LNCAP (cell line): ENCODE measurements around the gene MICALL2.

ENCODE experiments used
- TF ChIP-seq, protein P1 (sequence below): fragments of 450-650 bp; IDR thresholded peaks from 2 replicates; pipeline ENCODE4 v1.5.1; 2017; ENCODE audit warnings: mild to moderate bottlenecking

The MICALL2 gene

DNA sequence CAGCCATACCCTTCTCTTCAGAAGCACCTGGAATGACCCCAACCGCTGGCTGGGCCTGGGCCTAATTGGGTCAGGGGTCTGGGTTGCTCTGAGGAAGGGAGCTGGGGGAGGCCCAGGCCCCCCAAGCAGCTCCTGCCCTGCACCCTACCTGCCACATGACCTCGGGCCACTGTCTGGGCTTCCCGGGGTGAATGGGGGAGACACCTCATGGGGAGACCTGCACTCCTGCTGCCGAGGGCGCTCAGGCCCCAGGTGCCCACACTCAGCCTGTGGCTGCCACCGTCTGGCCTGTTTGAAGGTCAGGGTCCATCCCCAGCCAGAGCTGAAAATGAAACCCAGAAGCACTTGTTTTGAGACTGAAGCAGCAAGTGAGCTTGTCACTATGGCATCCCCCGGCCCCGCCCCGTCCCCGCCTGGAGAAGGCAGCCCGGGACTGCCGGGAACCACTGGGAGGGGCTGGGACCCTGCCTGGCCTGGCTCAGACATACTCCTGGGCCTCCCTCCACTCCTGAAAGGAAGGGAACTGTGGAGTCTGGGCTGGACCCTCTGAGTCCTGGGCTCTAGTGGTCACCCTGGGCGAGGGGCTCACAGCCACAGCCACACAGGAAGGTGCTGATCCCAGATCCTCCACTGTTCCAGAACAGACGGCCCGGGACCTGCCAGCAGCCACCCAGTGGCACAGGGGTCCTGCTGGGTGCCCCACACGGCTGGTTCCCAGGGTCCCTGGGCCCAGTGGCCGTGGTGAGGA, 7.4 kb upstream of the MICALL2 start:
- TF ChIP-seq, protein P1, sequence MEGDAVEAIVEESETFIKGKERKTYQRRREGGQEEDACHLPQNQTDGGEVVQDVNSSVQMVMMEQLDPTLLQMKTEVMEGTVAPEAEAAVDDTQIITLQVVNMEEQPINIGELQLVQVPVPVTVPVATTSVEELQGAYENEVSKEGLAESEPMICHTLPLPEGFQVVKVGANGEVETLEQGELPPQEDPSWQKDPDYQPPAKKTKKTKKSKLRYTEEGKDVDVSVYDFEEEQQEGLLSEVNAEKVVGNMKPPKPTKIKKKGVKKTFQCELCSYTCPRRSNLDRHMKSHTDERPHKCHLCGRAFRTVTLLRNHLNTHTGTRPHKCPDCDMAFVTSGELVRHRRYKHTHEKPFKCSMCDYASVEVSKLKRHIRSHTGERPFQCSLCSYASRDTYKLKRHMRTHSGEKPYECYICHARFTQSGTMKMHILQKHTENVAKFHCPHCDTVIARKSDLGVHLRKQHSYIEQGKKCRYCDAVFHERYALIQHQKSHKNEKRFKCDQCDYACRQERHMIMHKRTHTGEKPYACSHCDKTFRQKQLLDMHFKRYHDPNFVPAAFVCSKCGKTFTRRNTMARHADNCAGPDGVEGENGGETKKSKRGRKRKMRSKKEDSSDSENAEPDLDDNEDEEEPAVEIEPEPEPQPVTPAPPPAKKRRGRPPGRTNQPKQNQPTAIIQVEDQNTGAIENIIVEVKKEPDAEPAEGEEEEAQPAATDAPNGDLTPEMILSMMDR = no peak

DNA sequence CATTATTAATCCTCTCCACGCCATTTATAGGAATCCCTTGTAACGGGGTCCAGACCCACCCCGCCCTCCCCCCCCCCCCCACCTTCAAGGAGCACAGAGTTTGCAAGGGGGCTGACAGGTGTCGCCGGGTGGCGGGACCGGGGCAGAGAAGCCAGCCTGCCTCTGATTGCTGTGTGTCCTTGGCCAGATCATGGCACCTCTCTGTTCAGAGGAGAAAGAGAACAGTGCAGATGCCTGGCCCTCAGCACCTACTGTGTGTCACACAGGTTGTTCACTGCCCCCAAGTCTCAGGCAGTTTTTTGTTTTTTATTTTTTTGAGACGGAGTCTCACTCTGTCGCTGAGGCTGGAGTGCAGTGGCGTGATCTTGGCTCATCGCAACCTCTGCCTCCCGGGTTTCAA, 5.4 kb upstream of the MICALL2 start:
- TF ChIP-seq, protein P1 = no peak

DNA sequence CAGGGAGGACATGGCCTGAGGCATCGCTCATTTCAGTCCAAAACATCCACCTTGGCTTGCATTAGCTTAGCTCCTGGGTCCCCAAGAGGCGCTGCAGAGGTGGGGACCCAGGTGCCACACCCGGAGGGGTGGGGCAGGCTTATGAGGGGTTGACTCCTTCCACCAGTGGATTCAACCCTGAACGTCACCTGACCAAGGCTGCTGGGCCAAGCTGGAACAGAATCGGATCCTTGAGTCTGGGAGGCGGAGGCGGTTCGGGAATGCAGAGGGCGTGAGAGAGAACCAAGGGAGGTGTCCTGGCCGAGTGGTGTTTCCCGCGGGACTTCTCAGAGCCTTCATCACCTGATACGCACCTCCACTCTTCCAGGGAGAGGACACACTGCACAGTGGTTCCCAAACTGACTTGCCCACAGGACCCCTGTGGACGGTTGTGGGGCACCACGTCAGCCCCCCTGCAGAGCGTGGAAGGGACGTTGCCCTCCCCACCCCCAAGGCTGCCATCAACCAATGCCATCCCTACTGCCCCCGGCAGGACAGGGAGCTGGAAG, 4.5 kb upstream of the MICALL2 start:
- TF ChIP-seq, protein P1 = no peak

DNA sequence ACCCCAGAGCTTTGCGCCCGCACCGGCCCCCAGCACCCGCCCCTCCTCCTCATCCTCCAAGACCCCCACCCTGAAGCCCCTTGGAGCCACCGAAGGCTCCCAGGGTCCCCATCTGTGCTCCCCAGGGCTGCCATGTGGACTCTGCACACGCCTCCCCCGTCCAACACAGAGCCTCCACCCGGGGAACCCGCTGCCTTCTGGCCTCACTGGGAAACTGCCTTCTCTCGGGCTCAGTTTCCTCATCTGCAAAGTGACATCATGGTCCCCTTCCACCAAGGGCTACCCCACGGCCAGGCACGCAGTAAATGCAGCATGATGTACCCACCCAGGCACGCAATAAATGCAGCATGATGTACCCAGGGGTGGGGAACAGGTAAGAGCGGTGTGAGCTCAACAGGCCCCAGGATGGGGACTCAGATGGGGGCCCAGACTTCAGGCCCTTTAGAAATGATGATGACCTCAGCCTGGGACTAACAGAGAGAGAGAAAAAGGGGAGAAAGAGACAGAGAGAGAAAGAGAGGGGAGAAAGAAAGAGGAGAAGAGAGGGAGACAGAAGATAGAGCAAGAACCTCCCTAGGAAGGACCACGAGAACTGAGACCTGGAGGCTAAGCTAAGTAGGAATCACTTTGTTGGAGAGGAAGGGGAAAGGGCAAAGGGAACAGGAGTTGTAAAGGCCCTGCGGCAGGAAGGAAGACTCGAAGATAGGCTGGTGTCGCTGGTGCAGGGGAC, 2.5 kb upstream of the MICALL2 start:
- TF ChIP-seq, protein P1 = no peak

DNA sequence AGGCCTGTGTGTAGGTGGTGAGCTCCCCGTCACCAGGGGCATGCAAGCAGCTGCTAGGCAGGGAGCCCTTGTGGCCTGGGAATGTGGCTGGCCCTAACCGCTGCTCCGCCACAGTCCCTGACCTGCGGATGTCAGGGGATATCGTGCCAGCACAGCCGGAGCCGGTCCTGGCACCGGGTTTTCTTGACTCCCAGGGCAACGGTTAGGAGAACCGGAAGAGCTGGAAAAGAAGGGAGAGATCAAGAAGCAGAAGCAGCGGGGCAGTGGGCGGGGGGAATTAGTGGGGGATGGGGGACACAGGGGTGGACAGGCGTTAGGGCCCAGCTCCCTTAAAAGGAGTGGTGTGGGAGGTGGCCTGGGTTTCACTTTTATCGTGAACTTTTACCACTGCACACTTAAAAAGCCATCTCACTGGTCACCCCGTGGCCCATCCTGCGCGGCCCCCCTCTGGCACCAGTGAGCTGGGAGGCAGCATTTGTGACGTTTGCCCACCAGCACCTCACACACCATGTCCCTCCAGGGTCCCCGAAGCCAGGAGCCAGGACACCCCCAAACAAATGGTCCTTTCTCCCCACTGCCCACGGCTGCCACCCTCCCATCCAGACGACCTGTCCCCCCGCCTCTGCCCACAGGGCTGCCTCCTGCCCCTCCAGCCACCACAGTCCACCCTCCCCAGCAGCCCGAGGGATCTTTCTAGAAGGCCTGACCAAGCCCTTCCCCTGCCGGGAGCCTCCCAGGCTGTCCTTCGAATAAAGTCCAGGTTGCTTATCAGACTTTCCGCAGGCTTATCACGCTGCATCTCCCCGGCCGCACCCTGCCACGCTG, 1.8 kb upstream of the MICALL2 start:
- TF ChIP-seq, protein P1 = no peak

DNA sequence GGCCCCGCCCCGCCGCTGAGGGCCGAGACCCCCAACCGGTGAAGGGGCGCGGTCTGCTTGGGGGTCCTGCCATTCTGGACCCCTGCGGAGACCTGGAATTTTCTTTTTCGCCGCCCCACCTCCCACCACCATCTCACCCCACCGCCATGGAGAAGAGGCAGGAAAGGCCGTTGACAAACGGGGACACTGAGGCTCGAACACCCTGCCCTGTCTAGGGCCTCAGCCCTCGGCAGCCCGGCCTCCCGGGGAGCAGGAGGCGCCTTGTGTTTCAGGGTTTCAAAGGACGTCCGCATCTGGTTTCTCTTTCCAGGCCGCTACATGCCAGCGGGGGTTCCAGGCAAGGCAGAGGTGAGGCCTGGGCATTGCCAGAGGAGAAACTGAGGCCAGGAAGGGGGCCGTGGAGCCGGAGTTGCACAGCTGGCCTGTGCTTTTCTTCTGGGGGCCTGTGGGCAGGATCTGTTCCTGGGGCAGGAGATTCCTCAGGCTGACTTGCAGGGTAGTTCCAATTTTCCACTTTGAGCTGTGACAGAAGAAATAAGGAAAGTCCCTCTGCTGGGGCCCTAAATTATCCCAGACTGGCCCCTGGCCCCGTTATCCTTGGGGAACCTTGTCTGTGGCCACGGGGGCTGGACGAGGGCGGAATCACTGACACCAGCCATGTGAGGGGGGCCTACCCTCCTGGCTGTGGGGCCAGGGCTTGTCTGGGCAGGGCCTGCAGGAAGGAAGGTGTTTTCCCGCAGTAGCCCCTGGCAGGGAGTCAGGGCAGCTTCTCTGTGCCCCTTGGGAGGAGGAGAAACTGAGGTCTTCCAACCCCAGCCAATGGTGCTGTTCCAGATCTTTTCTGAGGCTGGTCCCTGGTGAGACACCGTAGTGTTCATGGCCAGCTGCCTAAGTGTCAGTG, 900 bp upstream of the MICALL2 start:
- TF ChIP-seq, protein P1 = no peak
